ENCODE data around the gene UROC1.

DNA sequence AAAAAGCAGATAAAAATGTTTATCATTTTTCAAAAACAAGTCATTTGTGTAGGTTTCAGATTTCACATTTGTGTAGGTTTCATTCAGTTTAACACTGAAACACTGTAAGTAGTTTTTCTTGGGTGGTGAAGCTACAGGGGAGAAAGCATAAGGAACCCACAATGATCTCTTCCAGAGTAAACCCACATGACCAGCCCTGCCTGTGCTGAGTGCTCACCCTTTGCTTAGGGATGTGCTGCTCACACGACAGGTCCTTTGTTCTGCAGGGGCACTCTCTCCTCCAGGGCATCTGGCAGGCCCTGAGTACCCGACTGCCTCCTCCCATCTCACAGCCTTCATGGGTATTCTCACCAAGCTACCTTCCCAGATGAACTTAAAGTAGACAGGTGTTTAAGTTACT is 70.8 kb downstream of the UROC1 start:
- TF ChIP-seq POLR2AphosphoS5 (IDR thresholded peaks at IDR 0.05; ENCODE audit: low read depth, low read length): no peak
- TF ChIP-seq, protein P1, sequence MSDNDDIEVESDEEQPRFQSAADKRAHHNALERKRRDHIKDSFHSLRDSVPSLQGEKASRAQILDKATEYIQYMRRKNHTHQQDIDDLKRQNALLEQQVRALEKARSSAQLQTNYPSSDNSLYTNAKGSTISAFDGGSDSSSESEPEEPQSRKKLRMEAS (IDR thresholded peaks at IDR 0.05): no peak
- no peak for TF ChIP-seq EZH2phosphoT487 (IDR thresholded peaks at IDR 0.05; ENCODE audit: borderline replicate concordance)
- TF ChIP-seq RAD21 (IDR thresholded peaks at IDR 0.05; ENCODE audit: low read depth): no peak
- TF ChIP-seq, protein P2, sequence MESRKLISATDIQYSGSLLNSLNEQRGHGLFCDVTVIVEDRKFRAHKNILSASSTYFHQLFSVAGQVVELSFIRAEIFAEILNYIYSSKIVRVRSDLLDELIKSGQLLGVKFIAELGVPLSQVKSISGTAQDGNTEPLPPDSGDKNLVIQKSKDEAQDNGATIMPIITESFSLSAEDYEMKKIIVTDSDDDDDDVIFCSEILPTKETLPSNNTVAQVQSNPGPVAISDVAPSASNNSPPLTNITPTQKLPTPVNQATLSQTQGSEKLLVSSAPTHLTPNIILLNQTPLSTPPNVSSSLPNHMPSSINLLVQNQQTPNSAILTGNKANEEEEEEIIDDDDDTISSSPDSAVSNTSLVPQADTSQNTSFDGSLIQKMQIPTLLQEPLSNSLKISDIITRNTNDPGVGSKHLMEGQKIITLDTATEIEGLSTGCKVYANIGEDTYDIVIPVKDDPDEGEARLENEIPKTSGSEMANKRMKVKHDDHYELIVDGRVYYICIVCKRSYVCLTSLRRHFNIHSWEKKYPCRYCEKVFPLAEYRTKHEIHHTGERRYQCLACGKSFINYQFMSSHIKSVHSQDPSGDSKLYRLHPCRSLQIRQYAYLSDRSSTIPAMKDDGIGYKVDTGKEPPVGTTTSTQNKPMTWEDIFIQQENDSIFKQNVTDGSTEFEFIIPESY (IDR thresholded peaks at IDR 0.05; ENCODE audit: extremely low read depth, insufficient replicate concordance, low read length): no peak
- TF ChIP-seq, protein P3, sequence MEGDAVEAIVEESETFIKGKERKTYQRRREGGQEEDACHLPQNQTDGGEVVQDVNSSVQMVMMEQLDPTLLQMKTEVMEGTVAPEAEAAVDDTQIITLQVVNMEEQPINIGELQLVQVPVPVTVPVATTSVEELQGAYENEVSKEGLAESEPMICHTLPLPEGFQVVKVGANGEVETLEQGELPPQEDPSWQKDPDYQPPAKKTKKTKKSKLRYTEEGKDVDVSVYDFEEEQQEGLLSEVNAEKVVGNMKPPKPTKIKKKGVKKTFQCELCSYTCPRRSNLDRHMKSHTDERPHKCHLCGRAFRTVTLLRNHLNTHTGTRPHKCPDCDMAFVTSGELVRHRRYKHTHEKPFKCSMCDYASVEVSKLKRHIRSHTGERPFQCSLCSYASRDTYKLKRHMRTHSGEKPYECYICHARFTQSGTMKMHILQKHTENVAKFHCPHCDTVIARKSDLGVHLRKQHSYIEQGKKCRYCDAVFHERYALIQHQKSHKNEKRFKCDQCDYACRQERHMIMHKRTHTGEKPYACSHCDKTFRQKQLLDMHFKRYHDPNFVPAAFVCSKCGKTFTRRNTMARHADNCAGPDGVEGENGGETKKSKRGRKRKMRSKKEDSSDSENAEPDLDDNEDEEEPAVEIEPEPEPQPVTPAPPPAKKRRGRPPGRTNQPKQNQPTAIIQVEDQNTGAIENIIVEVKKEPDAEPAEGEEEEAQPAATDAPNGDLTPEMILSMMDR (IDR thresholded peaks at IDR 0.05 in 2 of 3, conservative IDR thresholded peaks at IDR 0.05 in 1 of 3; ENCODE audit: borderline replicate concordance in 1 of 3, insufficient read depth in 1 of 3, low read depth in 2 of 3, low read length in 2 of 3): no peak
- TF ChIP-seq POLR2A (IDR thresholded peaks at IDR 0.05; ENCODE audit: borderline replicate concordance, extremely low read depth, insufficient read depth, insufficient read length): no peak
- no peak for TF ChIP-seq JUND (IDR thresholded peaks at IDR 0.05)
- no peak for TF ChIP-seq EZH2 (IDR thresholded peaks at IDR 0.05)
- TF ChIP-seq YY1 (IDR thresholded peaks at IDR 0.05; ENCODE audit: extremely low read depth, insufficient replicate concordance, low read depth, low read length): no peak
- TF ChIP-seq, protein P4, sequence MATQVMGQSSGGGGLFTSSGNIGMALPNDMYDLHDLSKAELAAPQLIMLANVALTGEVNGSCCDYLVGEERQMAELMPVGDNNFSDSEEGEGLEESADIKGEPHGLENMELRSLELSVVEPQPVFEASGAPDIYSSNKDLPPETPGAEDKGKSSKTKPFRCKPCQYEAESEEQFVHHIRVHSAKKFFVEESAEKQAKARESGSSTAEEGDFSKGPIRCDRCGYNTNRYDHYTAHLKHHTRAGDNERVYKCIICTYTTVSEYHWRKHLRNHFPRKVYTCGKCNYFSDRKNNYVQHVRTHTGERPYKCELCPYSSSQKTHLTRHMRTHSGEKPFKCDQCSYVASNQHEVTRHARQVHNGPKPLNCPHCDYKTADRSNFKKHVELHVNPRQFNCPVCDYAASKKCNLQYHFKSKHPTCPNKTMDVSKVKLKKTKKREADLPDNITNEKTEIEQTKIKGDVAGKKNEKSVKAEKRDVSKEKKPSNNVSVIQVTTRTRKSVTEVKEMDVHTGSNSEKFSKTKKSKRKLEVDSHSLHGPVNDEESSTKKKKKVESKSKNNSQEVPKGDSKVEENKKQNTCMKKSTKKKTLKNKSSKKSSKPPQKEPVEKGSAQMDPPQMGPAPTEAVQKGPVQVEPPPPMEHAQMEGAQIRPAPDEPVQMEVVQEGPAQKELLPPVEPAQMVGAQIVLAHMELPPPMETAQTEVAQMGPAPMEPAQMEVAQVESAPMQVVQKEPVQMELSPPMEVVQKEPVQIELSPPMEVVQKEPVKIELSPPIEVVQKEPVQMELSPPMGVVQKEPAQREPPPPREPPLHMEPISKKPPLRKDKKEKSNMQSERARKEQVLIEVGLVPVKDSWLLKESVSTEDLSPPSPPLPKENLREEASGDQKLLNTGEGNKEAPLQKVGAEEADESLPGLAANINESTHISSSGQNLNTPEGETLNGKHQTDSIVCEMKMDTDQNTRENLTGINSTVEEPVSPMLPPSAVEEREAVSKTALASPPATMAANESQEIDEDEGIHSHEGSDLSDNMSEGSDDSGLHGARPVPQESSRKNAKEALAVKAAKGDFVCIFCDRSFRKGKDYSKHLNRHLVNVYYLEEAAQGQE (IDR thresholded peaks at IDR 0.05; ENCODE audit: low read depth): no peak
- TF ChIP-seq CEBPB (IDR thresholded peaks at IDR 0.05; ENCODE audit: low read depth): no peak
- TF ChIP-seq SIN3A (IDR thresholded peaks at IDR 0.05; ENCODE audit: low read depth): no peak
- no peak for TF ChIP-seq SRF (IDR thresholded peaks at IDR 0.05; ENCODE audit: low read depth)

Data from HCT116 (cell line).